Keratinocyte (primary cell): Measurements from ENCODE around the gene IGFLR1. TPM values are rescaled to one million over a fixed set of nuclear protein-coding genes. Genes with fewer than 3 reads are reported as not detected.
A peak's percentile ranks its signal among the peaks of the same experiment; 100 is the strongest.

Experiments
- DNase-seq: peaks from one replicate; pipeline ENCODE4 v3.0.0-alpha.2; 2011; ENCODE audit warnings: low read depth, missing footprints, low spot score
- FAIRE-seq: peaks from 2 replicates; lab custom pipeline; 2011; peaks lifted over from hg19 to GRCh38; lab: Jason Lieb, UNC
- H2AFZ ChIP-seq: 2 replicates; pipeline ENCODE4 v1.6.0; 2012; ENCODE audit warnings: low read length, control low read depth, inconsistent platforms; ENCODE audit not compliant: control insufficient read depth
- H3K27ac ChIP-seq: 2 replicates; pipeline ENCODE4 v1.5.1; 2011; ENCODE audit warnings: low read length; ENCODE audit not compliant: control insufficient read depth, insufficient read depth
- H3K27me3 ChIP-seq: 3 replicates; pipeline ENCODE4 v1.6.0; 2011; ENCODE audit warnings: low read length; ENCODE audit not compliant: control insufficient read depth, insufficient read depth; ENCODE audit errors: extremely low read depth
- H3K36me3 ChIP-seq, 2 experiments: 2 replicates in 1 of 2; 3 replicates in 1 of 2; pipeline ENCODE4 v1.5.1; 2011; ENCODE audit warnings: low read length in 2 of 2, mild to moderate bottlenecking in 1 of 2; ENCODE audit not compliant: control insufficient read depth in 2 of 2, insufficient read depth in 2 of 2; ENCODE audit errors: extremely low read depth in 1 of 2
- H3K4me1 ChIP-seq: 3 replicates; pipeline ENCODE4 v1.5.1; 2011; ENCODE audit warnings: low read length; ENCODE audit not compliant: control insufficient read depth, insufficient read depth; ENCODE audit errors: extremely low read depth
- H3K4me2 ChIP-seq: 3 replicates; pipeline ENCODE4 v1.6.0; 2011; ENCODE audit warnings: low read depth, low read length; ENCODE audit not compliant: control insufficient read depth, insufficient read depth; ENCODE audit errors: extremely low read depth
- H3K4me3 ChIP-seq, 3 experiments: fragments of 200-600 bp in 1 of 3; sonication (generic) in 1 of 3; 2 replicates in 2 of 3; 3 replicates in 1 of 3; pipeline ENCODE4 v1.5.1; 2011 to 2016; ENCODE audit warnings: low read length in 3 of 3, mild to moderate bottlenecking in 3 of 3, control low read depth in 2 of 3, inconsistent platforms in 1 of 3, low read depth in 1 of 3, mixed read lengths in 1 of 3, mixed run types in 1 of 3, moderate library complexity in 1 of 3; ENCODE audit not compliant: control insufficient read depth in 2 of 3, insufficient read depth in 2 of 3; ENCODE audit errors: extremely low read depth in 1 of 3
- H3K79me2 ChIP-seq: 2 replicates; pipeline ENCODE4 v1.6.0; 2012; ENCODE audit warnings: low read length; ENCODE audit not compliant: control insufficient read depth, insufficient read depth
- H3K9ac ChIP-seq: 3 replicates; pipeline ENCODE4 v1.6.0; 2011; ENCODE audit warnings: low read length; ENCODE audit not compliant: control insufficient read depth, insufficient read depth; ENCODE audit errors: extremely low read depth
- H3K9me1 ChIP-seq: 3 replicates; pipeline ENCODE4 v1.6.0; 2011; ENCODE audit warnings: low read length; ENCODE audit not compliant: control insufficient read depth, insufficient read depth; ENCODE audit errors: extremely low read depth
- H3K9me3 ChIP-seq: 2 replicates; pipeline ENCODE4 v1.5.1; 2012; ENCODE audit warnings: low read depth, low read length; ENCODE audit not compliant: control insufficient read depth
- H4K20me1 ChIP-seq: 3 replicates; pipeline ENCODE4 v1.6.0; 2011; ENCODE audit warnings: low read length; ENCODE audit not compliant: control insufficient read depth, insufficient read depth; ENCODE audit errors: extremely low read depth
- EZH2 ChIP-seq: IDR thresholded peaks from one replicate; pipeline ENCODE4 v1.6.1; 2012; ENCODE audit warnings: inconsistent platforms, mild to moderate bottlenecking, low read length, moderate library complexity
- dilution Hi-C: fragments of 300-500 bp; cut with MboI; formaldehyde crosslinking; loops from one replicate; pipeline ENCODE4 v1.7.0; 2020; ENCODE audit warnings: low sequenced_read_pairs; ENCODE audit not compliant: extremely low pct_ligation_motif_present
- polyA plus RNA-seq, 5 experiments: library from polyadenylated mRNA; depleted of rRNA in 3 of 5; stranded (reverse) in 3 of 5; stranded (forward) in 1 of 5; unstranded in 1 of 5; fragments of >200 nt; gene quantifications; 1 replicate in 1 of 5; 2 replicates in 3 of 5; 3 replicates in 1 of 5; pipeline versions ENCODE4 v1.2.1 to v1.2.3, GENCODE V29; 2011 to 2012; ENCODE audit warnings: missing spikeins in 2 of 5, low read depth in 1 of 5, low replicate concordance in 1 of 5
- TF ChIP-seq, protein P1 (sequence below), 3 experiments: IDR thresholded peaks in 1 of 3; conservative IDR thresholded peaks in 1 of 3; optimal IDR thresholded peaks in 1 of 3; 2 replicates in 2 of 3; 3 replicates in 1 of 3; pipeline versions ENCODE3 to v1.5.1; 2011; ENCODE audit warnings: low read length in 3 of 3, mild to moderate bottlenecking in 3 of 3, moderate library complexity in 2 of 3, control low read depth in 1 of 3, inconsistent platforms in 1 of 3; ENCODE audit not compliant: insufficient read depth in 2 of 3; ENCODE audit errors: extremely low read depth in 1 of 3

IGFLR1 gene
- polyA plus RNA-seq, 1 donor (not counting 4 experiments of a cell fraction or from before 2014, with no cell fraction given): 0.34 TPM

DNA sequence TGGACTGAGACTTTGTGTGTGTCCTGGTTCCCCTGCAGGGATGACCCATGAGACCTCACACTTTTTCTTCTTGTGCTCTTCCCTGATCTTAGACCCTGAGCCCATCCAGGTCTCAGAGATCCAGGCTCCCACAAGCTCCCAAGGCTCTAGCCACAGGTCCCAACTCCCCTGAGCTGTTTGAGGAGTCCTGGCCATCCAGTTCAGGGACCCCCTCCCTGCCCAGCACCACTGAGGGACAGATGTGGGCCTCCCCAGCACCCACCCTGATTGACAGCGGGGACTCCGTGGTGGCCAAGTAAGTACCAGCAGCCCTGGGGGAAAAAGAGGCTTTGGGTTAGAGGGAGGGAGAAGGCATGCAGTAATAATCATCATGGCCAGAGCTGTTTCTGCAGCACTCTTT is 17.4 kb upstream of the IGFLR1 start:
- DNase-seq (no peak), FAIRE-seq (no peak)
- H3K27me3 ChIP-seq: no peaks in the 10 kb centered on the region
- H3K4me2 ChIP-seq: peak overlapping the region; percentile 84
- TF ChIP-seq, protein P1, sequence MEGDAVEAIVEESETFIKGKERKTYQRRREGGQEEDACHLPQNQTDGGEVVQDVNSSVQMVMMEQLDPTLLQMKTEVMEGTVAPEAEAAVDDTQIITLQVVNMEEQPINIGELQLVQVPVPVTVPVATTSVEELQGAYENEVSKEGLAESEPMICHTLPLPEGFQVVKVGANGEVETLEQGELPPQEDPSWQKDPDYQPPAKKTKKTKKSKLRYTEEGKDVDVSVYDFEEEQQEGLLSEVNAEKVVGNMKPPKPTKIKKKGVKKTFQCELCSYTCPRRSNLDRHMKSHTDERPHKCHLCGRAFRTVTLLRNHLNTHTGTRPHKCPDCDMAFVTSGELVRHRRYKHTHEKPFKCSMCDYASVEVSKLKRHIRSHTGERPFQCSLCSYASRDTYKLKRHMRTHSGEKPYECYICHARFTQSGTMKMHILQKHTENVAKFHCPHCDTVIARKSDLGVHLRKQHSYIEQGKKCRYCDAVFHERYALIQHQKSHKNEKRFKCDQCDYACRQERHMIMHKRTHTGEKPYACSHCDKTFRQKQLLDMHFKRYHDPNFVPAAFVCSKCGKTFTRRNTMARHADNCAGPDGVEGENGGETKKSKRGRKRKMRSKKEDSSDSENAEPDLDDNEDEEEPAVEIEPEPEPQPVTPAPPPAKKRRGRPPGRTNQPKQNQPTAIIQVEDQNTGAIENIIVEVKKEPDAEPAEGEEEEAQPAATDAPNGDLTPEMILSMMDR (optimal IDR thresholded peaks at IDR 0.05 in 1 of 3, IDR thresholded peaks at IDR 0.05 in 1 of 3, conservative IDR thresholded peaks at IDR 0.05 in 1 of 3; ENCODE audit: extremely low read depth in 1 of 3, insufficient read depth in 2 of 3, low read length in 3 of 3): no peak
- TF ChIP-seq EZH2: no peak
- no peaks in the 10 kb centered on the region for H3K9me3 ChIP-seq
- H3K9ac ChIP-seq: peak overlapping the region; percentile 15
- no peaks in the 10 kb centered on the region for H4K20me1 ChIP-seq
- peaks cover 20% of the 10 kb centered on the region for H3K79me2 ChIP-seq
- peaks cover 23% of the 10 kb centered on the region for H3K4me1 ChIP-seq
- peaks cover 5 to 16% of the 10 kb centered on the region in 2 experiments for H3K36me3 ChIP-seq
- H3K4me3 ChIP-seq: peak overlapping the region in 1 of 3 experiments; percentile 1
- H2AFZ ChIP-seq: no peak overlapping the region
- H3K27ac ChIP-seq: no peak overlapping the region
- dilution Hi-C loops: no loop called here
- H3K9me1 ChIP-seq: no peaks in the 10 kb centered on the region

DNA sequence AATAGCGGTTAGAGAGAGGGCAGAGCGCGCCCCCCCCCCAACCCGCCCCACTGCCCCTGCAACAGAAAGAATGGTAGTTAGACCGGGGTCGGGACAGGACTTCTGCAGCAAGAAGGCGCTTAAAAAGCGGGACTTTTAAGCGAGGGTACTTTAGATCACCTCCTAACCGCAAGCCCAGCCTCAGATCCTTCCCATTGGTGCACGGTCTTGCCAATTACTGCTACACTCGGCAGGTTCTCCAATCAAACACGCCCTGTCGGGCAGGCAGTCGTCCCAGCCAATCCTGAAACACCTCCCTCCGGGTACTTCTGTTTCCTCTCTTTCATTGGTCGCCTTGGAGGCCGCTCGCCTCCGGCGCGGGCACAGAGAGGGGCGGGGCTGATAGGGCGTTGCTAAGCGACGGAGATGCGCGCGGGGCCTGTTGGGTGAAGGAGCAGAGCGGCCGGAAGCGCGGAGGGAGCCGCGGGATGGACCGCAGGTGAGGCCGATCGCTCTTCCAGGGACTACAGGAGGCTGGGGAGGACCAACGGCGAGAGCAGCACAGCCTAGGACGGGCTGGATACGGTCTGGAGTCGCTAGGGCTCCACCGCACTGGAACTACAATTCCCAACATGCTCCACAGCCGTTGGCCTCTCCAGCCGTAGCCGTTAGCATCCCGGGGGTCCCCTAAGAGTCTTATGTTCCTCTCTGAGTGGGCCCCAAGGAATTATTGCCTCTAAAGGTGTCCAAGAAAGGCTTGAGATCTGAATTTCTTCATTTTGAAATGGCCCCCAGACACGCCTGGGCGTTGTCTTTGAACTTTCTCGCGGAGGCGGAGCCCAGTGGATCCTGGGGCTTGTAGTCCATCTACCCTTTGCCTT is 15.7 kb upstream of the IGFLR1 start, which contains the start of gene PROSER3:
TSS of gene PROSER3 (plus strand) at position 428 of the 860 bp plus-strand sequence. CDS start at position 468, 40 bp downstream.
- H3K27me3 ChIP-seq: no peaks in the 10 kb centered on the region
- peak within 1 kb of the TSS; percentile 98 for H3K27ac ChIP-seq
- H3K36me3 ChIP-seq: peaks cover 11 to 20% of the 10 kb centered on the region in 2 experiments
- H2AFZ ChIP-seq: peak within 1 kb of the TSS; percentile 94
- H3K9me1 ChIP-seq: no peaks in the 10 kb centered on the region
- peak within 1 kb of the TSS; percentile 92 to 100 (median 95) for H3K4me3 ChIP-seq
- TF ChIP-seq, protein P1 (optimal IDR thresholded peaks at IDR 0.05 in 1 of 3, IDR thresholded peaks at IDR 0.05 in 1 of 3, conservative IDR thresholded peaks at IDR 0.05 in 1 of 3; ENCODE audit: extremely low read depth in 1 of 3, insufficient read depth in 2 of 3, low read length in 3 of 3): no peak
- TF ChIP-seq EZH2: no peak
- peaks cover 20% of the 10 kb centered on the region for H3K79me2 ChIP-seq
- no peaks in the 10 kb centered on the region for H3K9me3 ChIP-seq
- peaks cover 23% of the 10 kb centered on the region for H3K4me1 ChIP-seq
- peak within 1 kb of the TSS; percentile 100 for H3K9ac ChIP-seq
- no peaks in the 10 kb centered on the region for H4K20me1 ChIP-seq
- peak; percentile 84 for FAIRE-seq
- peak within 1 kb of the TSS; percentile 84 for H3K4me2 ChIP-seq
- peak; percentile 99 for DNase-seq
- dilution Hi-C loops: no loop called here
